Fibroblast of peridontal ligament (primary cell): ENCODE measurements around the gene PFDN4.
A peak's percentile ranks its signal among the peaks of the same experiment; 100 is the strongest.

Experiments
- DNase-seq: peaks from one replicate; pipeline ENCODE4 v3.0.0-alpha.2; 2010; ENCODE audit errors: extremely low read depth

Gene PFDN4, protein sequence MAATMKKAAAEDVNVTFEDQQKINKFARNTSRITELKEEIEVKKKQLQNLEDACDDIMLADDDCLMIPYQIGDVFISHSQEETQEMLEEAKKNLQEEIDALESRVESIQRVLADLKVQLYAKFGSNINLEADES

DNA sequence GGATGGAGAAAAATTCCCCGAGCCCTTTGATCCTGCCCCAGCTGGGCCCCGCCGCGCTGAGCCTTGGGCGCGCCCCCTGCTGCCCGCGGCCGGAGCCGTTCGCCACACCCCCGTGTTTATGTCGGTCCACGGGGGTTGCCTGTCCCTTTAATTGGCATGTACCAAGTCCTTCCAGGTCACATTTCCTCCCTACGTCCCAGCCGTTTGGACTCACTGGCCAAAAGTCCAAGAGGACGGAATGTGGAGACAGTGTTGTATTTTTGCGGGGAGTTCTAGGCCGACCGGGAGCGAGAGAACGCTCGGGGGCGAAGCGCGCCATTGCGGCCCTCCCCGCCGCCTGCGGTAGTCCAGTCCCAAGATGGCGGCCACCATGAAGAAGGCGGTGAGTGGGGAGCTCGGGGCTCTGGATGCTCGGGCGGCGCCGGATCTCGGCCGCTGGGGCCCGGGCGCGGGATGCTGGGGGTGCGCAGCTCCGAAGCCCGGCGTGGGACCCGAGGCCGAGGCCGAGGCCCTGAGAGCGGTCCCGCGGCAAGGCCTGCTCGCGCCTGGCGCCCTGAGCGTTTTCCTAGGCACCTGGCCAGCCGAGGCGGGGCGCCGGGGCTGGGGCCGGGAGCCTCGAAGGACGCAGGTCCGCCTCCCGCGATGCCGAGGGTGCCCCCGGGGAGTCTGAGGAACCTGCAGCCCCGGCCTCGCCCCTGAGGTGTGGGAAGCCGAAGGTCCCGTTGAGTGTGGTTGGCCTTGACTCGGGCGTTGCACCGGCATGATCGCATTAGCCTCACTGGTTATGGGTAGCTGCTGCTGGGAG, at the start of gene PFDN4:
Gene PFDN4, plus strand, starts transcription at position 345 of the 805 bp plus-strand sequence. Its CDS starts 14 bp downstream, at position 359.
- DNase-seq: peak; percentile 85

- DNase-seq: no peak
These were observed 49.7 kb upstream of the PFDN4 start for GRCh38 chr20:54158226-54158625.

DNA sequence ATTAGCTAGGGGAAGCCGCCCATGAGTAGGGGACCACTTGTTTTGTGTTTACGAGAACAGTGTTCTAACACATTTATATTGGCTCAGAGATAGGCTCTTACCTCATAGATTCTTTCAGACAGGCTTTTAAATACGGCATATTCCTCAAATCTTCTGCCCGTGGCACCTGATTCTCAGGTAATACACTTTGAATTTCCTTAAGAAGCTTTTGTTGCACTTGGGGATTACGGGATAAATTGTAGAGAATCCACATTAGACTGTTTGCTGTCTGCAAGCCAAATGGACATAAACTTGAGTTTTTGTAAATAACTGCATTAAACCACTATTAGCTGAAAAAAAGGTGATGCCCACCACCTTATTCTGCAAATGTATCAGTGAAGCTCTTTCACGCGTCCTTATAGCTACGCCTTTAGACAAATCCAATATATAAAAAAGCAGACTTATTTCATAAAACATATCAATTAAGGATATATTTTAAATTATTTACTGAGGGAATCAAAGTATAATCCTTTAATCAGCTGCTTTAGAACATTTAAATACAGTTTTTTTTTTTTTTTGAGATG, 49.0 kb upstream of the PFDN4 start:
- DNase-seq: no peak

DNA sequence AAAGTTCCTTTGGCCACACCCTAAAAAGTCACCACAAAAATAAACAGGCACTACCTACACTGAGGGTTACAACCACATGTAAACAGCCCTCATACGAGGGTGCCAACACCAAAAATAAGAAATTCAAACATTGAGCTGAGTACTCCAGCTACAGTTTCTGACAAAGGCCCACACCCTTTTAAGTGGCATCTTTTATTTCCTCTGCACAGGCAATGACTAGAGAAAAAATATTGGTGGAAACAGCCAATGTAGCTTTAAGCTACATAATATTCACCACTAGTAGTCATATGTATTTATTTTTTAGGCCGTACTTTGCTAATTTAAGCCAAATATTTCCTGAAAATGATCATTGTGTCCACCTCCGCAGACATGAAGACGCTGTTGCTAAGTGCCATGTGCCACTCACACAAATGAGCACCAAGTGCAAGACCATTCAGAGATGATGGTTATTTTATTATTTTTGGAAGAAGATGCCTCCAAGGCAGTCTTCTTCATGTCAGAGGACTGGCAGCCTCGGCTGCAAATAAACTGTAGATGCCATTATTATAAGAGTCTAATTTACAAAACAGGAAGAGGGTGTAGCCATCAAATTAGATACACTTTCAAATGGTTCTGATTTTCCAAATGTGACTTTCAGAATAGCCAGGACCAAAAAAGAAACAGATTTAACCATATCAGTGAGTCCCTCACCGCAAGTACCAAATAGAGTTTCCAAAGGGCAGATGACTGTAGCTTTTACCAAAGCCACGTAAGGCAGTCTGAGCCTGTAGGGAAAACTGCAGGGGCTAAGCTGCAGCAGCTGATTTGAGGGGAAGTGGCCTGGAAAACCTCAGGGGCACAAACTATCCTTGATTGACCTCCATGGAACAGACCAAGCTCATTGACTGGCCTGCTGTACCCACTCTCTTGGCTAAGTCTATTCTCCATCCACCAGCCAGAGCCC, 47.6 kb upstream of the PFDN4 start:
- no peak for DNase-seq

GRCh38 chr20:54161008-54161820, 46.7 kb upstream of the PFDN4 start:
- DNase-seq: no peak

DNA sequence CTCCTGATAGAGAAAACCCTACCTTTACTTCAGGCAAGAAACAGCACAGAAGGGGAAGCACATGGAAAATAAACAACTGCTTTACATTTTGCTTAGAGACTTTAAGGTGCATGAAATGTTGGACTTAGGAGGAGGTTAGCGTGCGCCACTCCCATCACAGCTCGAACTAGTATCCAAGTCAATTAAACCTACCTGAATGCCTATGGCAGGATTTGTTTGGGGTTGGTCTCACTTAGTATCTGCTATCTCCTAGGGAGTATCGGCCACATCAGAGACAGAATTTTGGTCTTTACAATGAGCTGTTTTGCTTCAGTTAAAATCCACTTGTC, 46.1 kb upstream of the PFDN4 start:
- no peak for DNase-seq

- no peak for DNase-seq
These were observed 45.4 kb upstream of the PFDN4 start for GRCh38 chr20:54162378-54163009.

DNA sequence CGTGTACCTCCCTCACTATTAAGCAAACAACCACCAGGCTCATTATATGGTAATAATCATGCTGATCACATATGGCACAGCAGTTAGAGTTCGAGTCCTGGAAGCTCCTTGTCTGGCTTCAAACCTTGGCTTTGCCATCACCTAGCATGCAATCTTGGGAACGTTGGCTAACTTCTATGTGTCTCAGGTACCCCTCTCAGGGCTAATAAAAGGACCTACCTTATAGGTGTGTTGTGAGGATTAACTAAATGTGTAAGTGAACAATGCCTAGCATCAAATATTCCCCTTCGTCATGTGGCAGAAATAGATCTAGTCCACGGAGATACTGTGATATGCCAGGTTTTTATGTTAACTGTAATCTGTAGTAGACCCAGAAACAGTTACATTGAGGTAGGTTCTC, 44.5 kb upstream of the PFDN4 start:
- DNase-seq: no peak

GRCh38 chr20:54165014-54165413, 42.9 kb upstream of the PFDN4 start:
- DNase-seq: no peak

GRCh38 chr20:54165803-54166202, 42.1 kb upstream of the PFDN4 start:
- DNase-seq: no peak

- DNase-seq: no peak
These were observed 40.8 kb upstream of the PFDN4 start for GRCh38 chr20:54166987-54167662.

DNA sequence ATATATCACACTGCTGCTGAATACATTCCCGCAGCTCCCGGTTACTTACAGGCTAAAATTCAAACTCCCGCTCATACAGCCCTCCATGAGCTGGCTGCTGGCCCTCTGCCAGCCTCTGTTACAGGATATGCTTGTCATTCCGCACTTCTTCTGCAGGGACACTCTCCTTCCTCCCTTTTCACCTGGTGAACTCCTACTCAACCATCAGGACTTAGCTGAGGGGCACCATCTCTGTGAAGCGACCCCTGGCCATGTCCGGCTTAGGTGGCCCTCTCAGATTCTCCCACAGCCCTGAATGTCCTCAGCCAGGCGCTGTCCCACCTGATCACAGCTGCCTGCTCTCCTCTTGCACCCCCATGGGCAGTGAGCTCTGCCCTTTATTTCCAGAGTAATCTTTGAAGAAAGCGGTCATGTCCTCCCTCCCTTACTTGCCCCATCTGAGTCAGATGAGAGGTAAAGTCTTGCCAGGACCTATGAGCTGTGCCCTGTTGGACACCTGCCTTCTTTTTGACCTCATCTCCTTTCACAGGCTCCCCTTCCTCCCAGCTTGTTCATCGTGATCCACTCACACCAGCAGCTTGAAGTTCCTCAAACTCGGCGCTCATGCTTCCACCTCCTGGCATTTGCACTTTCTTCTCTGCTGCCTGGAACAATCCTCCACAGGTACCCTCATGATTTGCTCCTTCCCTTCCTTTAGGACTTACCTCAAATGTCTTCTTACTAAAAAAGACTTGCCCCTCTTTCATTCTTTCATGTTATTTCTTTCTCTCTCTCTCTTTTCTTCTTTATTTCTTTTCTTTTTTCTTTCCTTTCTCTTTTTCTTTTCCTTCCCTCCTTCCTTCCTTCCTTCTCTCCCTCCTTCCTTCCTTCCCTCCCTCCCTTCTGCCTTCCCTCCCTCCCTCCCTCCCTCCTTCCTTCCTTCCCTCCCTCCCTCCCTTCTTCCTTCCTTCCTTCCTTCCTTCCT, 39.7 kb upstream of the PFDN4 start:
- no peak for DNase-seq

GRCh38 chr20:54168961-54169862, 38.7 kb upstream of the PFDN4 start:
- no peak for DNase-seq

DNA sequence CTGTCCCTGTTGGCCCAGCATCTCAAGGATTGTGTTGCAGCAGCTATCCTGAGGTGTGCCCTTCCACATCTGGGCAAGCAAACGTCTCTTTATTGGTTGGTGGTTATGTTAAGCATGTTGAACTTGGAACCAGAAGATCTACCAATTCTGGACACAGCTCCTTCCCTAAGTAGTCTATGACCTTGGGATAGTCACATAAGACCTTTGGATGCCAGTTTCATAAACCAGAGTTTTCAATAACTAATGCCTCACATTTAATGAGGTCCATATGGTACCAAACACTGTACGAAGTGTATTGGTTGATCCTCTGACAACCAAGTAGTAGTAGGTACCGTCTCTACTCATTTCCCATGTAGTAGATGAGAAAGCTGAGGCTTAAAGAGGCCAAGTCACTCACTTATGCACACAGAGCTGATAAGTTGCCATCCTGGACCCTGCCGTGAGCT, 37.8 kb upstream of the PFDN4 start:
- DNase-seq: no peak

- DNase-seq: no peak
These were observed 36.9 kb upstream of the PFDN4 start for GRCh38 chr20:54170963-54171362.

DNA sequence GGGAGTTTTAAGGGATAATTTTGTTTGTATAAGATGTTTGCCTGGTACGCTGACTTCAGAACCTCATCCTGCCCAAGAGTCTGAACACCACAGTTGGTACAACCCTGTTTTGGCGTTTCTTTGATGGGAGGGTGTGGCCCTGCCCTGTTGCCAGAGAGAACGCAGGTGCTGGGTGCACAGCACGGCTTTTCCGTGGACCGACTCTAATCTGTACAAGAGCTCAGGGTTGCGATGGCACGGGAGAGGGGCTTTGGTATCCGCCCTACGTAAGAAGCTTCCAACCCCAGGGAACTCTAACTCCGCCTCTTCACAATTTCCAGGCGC, 35.4 kb upstream of the PFDN4 start:
- no peak for DNase-seq

GRCh38 chr20:54172856-54173652, 34.8 kb upstream of the PFDN4 start:
- DNase-seq: no peak
